A673 (cell line): ENCODE measurements around the gene ZNF821. TPM values are rescaled to one million over a fixed set of nuclear protein-coding genes. Genes with fewer than 3 reads are reported as not detected.

Experiments
- BruUV-seq: library from RNA; stranded (reverse); fragments of 400-500 nt; replicated peaks from 2 replicates; lab custom pipeline; 2021; lab: Mats Ljungman, UMichigan
- CTCF ChIA-PET: fragments of 300-600 bp; sonication (Branson Sonifier 250); formaldehyde crosslinking; loops from one replicate; lab custom pipeline; 2022; ENCODE audit warnings: antibody characterized with exemption; lab: Charles Lee
- POLR2A ChIA-PET: fragments of 300-600 bp; sonication (Branson Sonifier 250); formaldehyde crosslinking; loops from one replicate; lab custom pipeline; 2022; ENCODE audit warnings: antibody characterized with exemption; ENCODE audit not compliant: low non-redundant PET; lab: Charles Lee
- DNase-seq: peaks from one replicate; pipeline ENCODE4 v3.0.0-alpha.2; 2015; ENCODE audit warnings: low spot score
- H3K27ac ChIP-seq: fragments of 200-600 bp; sonication (generic); 2 replicates; pipeline ENCODE4 v1.5.1; 2016; ENCODE audit warnings: mixed run types, low read depth, mild to moderate bottlenecking, mixed read lengths, antibody characterized with exemption, low read length; ENCODE audit not compliant: poor library complexity, severe bottlenecking
- H3K27me3 ChIP-seq: fragments of 200-600 bp; sonication (generic); replicated peaks from 2 replicates; pipeline ENCODE4 v1.6.1; 2017; ENCODE audit warnings: mixed run types, low read depth, mild to moderate bottlenecking, mixed read lengths, antibody characterized with exemption, low read length; ENCODE audit not compliant: insufficient read depth, poor library complexity
- H3K36me3 ChIP-seq: fragments of 200-600 bp; sonication (generic); 2 replicates; pipeline ENCODE4 v1.6.1; 2016; ENCODE audit warnings: mixed run types, mild to moderate bottlenecking, mixed read lengths, antibody characterized with exemption, low read length; ENCODE audit not compliant: insufficient read depth, poor library complexity, severe bottlenecking
- H3K4me1 ChIP-seq: fragments of 200-600 bp; sonication (generic); 2 replicates; pipeline ENCODE4 v1.6.1; 2017; ENCODE audit warnings: mixed run types, mild to moderate bottlenecking, mixed read lengths, antibody characterized with exemption, low read length; ENCODE audit not compliant: insufficient read depth, poor library complexity, severe bottlenecking
- H3K4me3 ChIP-seq: fragments of 200-600 bp; sonication (generic); 2 replicates; pipeline ENCODE4 v1.5.1; 2016; ENCODE audit warnings: low read depth, mixed run types, mild to moderate bottlenecking, mixed read lengths, low read length; ENCODE audit not compliant: poor library complexity, severe bottlenecking
- H3K9me3 ChIP-seq: fragments of 200-600 bp; sonication (generic); 2 replicates; pipeline ENCODE4 v1.6.1; 2016; ENCODE audit warnings: mixed run types, low read depth, mild to moderate bottlenecking, mixed read lengths, antibody characterized with exemption, low read length; ENCODE audit not compliant: poor library complexity, severe bottlenecking
- CTCF ChIP-seq: fragments of 300-800, 200-600 bp; sonication (generic); conservative IDR thresholded peaks from 2 replicates; pipeline ENCODE4 v1.5.1; 2017; ENCODE audit warnings: low read depth, mild to moderate bottlenecking, antibody characterized with exemption, low read length, moderate library complexity, mixed read lengths
- EZH2 ChIP-seq: fragments of 200-600 bp; sonication (generic); IDR thresholded peaks from 2 replicates; pipeline ENCODE4 v1.6.1; 2017; ENCODE audit warnings: borderline replicate concordance, low read depth, mild to moderate bottlenecking, mixed read lengths, antibody characterized with exemption, low read length; ENCODE audit not compliant: poor library complexity, severe bottlenecking
- intact Hi-C: fragments of 100-400 bp; cut with micrococcal nuclease; formaldehyde crosslinking; loops from one replicate; pipeline ENCODE4 v1.10.0; 2022; ENCODE audit not compliant: unreplicated experiment
- total RNA-seq: library from RNA; stranded (reverse); gene quantifications from 2 replicates; pipeline ENCODE4 v1.2.3, GENCODE V29; 2021

The ZNF821 gene
- total RNA-seq, 1 experiment from 2014 or later = 11.1 TPM

GRCh38 chr16:71851746-71852145, 32.2 kb downstream of the ZNF821 start:
- intact Hi-C loops = no loop called here
- Histone ChIP-seq H3K4me1 (peaks cover 9% of the 10 kb centered on the region), H3K4me3 (no peak overlapping the region), H3K9me3 (no peaks in the 10 kb centered on the region), H3K27ac (no peak overlapping the region), H3K36me3 (peaks cover 35% of the 10 kb centered on the region), H3K27me3 (no peaks in the 10 kb centered on the region)
- no peak for DNase-seq
- no peak for TF ChIP-seq CTCF
- TF ChIP-seq EZH2 = no peak
- ChIA-PET POLR2A (no interaction called here), CTCF (interaction anchor here (0.7 kb wide), 1 partner anchor 110 kb away, joined by 3 read pairs; no protein-coding TSS in a partner anchor)
- no TSS peak for BruUV-seq

DNA sequence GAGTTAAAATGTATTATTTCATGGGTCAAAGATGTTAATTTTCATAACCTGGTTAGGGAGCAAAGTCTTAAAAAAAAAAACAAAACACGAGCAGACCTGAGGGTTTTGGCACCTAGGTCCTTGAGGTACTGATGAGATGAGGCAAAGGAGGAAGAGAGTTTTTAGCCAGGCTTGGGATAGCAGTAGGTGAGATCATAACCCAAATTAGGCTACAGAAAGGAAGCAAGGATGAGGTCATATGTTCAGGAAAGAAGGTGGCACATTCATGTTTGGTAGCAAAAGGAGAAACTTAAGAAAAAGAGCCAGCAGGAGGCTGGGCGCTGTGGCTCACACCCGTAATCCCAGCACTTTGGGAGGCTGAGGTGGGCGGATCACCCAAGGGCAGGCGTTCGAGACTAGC, 35.4 kb downstream of the ZNF821 start:
- Histone ChIP-seq H3K9me3 (no peaks in the 10 kb centered on the region), H3K27ac (no peak overlapping the region), H3K36me3 (peaks cover 35% of the 10 kb centered on the region), H3K27me3 (no peaks in the 10 kb centered on the region), H3K4me1 (peaks cover 10% of the 10 kb centered on the region), H3K4me3 (no peak overlapping the region)
- ChIA-PET CTCF (no interaction called here), POLR2A (no interaction called here)
- DNase-seq = no peak
- TF ChIP-seq CTCF (no peak), EZH2 (no peak)
- intact Hi-C loops = no loop called here
- BruUV-seq = no TSS peak

DNA sequence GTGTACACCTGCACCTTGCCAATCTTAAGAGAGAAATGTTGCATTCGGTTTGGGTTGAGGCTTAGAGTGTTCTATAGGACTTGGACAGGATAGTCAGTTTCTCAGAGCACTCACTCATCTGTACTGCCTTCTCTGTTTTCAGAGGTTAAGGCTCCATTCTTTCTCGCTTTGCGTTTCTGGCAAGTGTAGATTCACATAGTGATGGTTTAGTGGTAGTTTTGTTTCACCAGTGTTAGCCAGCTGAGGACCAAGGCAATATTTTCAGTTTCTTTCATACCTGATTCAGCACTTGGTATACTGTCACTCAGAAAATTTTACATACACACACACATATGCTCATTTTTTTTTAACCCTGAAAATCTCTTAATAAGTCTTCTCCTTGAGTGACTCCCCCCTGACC, 36.9 kb downstream of the ZNF821 start:
- Histone ChIP-seq H3K4me3 (peak overlapping the region; percentile 97), H3K4me1 (peaks cover 10% of the 10 kb centered on the region), H3K36me3 (peaks cover 31% of the 10 kb centered on the region), H3K27me3 (no peaks in the 10 kb centered on the region), H3K9me3 (no peaks in the 10 kb centered on the region), H3K27ac (no peak overlapping the region)
- ChIA-PET CTCF (no interaction called here), POLR2A (no interaction called here)
- no peak for TF ChIP-seq CTCF
- no peak for TF ChIP-seq EZH2
- no TSS peak for BruUV-seq
- intact Hi-C loops = no loop called here
- no peak for DNase-seq
